ES-I3 (cell line): ENCODE data around the gene GIN1.

Experiments
- H3K36me3 ChIP-seq: 2 replicates; pipeline ENCODE4 v1.6.1; 2013; ENCODE audit warnings: mild to moderate bottlenecking, low read length, control low read depth, moderate library complexity; ENCODE audit not compliant: insufficient read depth
- H3K4me1 ChIP-seq: 2 replicates; pipeline ENCODE4 v1.6.1; 2013; ENCODE audit warnings: mild to moderate bottlenecking, control low read depth, low read length; ENCODE audit not compliant: insufficient read depth
- H3K9ac ChIP-seq: 2 replicates; pipeline ENCODE4 v1.6.1; 2013; ENCODE audit warnings: low read depth, mild to moderate bottlenecking, low read length, moderate library complexity
- H3K9me3 ChIP-seq: 2 replicates; pipeline ENCODE4 v1.6.1; 2013; ENCODE audit warnings: mild to moderate bottlenecking, low read length, moderate library complexity; ENCODE audit not compliant: control insufficient read depth, insufficient read depth

Gene GIN1

DNA sequence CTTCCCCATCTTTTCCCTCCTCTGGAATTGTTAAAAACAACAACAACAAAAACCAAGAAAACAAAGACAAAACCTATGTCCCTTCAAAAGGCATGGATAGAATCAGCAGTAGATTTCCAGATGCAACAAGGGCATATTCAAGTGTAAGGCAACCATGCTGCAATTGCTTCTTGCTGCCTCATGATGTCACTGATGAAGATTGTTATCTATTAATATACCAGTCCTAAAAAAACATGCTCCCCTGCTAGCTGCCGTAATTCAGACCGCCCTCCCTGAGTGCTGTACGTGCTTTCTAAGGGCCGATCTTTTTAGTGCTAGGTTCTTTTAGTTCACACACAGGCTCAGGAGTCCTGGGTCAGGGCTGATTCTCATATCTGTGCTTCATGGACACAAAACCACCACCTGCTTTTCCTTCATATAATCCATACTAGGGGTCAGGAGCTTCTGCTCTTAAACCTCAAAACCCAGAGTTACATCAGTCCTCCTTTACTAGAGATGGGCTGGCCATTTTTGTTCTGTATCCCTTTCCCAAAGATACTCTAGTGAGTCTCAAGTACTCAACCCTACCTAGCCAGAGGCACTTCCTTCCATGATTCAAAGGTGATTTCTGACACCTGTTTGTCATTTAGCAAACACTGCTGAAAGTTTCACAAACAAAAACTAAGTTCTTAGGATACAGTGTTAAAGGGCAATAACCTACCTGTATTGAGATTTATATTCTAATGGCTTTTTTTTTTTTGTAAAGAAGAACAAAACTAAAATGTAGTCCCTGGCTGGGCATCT lies 82.1 kb downstream of the GIN1 start:
- Histone ChIP-seq H3K36me3 (no peaks in the 10 kb centered on the region), H3K9me3 (no peaks in the 10 kb centered on the region), H3K9ac (no peak overlapping the region), H3K4me1 (no peaks in the 10 kb centered on the region)

DNA sequence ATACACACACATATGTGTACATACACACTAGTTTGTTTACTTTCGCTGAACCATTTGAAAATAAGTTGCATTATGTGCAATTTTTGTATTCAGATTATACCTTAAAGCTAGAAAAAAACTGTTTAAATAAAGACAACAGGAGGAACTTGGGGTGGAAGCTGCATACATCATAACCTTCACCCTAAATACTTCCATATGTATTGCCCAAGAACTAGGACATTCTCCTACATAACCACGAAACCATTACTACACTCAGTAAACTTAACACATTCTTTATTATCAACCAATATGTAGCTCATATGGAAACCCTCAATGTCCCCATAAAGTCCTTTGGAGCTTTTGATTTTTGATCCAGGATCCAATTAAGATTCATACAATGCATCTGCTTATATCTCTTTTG lies 83.3 kb downstream of the GIN1 start:
- Histone ChIP-seq H3K4me1 (no peaks in the 10 kb centered on the region), H3K36me3 (no peaks in the 10 kb centered on the region), H3K9ac (no peak overlapping the region), H3K9me3 (no peaks in the 10 kb centered on the region)
